GM12865 (cell line): ENCODE results near the gene POLA1.

Source experiments
- DNase-seq: peaks from one replicate; pipeline ENCODE4 v3.0.0; 2010; ENCODE audit warnings: low read depth
- H3K4me3 ChIP-seq: 2 replicates; pipeline ENCODE4 v1.5.1; 2011; ENCODE audit warnings: mild to moderate bottlenecking, low read depth, low read length, control low read depth
- TF ChIP-seq, protein P1 (sequence below): IDR thresholded peaks from 2 replicates; pipeline ENCODE4 v1.5.1; 2011; ENCODE audit warnings: low read length, control low read depth, low read depth, inconsistent platforms; ENCODE audit not compliant: insufficient read depth; ENCODE audit errors: missing control alignments

Gene POLA1

DNA sequence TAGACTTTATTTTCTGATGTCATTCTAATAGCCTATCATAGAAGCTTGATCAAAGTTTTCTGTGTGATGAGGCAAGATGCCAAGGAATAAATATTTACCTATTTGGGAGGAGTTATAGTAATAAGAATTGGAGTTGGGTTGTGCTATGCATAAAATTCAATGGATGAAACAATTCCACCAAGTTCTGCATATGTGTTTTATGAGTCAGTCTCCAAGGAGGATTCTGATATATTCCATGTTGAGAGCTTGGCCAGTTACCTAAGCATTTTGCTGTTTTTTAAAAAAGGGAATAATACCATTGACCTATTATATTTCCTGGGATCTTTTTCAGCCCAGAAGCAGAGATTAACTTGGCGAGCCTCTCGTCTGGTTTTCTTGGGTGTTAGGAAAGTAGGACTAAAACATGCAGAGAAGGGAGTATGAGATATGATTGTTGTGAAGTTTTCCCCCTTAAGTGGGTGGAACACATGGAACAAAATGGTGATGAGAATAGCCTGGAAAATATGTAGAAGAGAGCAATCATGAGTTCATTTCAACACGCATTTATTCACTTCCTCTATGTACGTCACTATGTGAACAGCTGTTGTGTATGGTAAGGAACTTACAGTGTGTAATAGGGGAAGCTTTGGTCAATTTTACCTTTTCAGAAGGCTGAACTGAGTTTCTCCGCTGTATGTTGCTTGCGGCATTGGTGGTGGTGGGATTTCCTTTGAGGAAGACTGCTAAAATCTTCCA lies 39.2 kb downstream of the POLA1 start:
- TF ChIP-seq, protein P1, sequence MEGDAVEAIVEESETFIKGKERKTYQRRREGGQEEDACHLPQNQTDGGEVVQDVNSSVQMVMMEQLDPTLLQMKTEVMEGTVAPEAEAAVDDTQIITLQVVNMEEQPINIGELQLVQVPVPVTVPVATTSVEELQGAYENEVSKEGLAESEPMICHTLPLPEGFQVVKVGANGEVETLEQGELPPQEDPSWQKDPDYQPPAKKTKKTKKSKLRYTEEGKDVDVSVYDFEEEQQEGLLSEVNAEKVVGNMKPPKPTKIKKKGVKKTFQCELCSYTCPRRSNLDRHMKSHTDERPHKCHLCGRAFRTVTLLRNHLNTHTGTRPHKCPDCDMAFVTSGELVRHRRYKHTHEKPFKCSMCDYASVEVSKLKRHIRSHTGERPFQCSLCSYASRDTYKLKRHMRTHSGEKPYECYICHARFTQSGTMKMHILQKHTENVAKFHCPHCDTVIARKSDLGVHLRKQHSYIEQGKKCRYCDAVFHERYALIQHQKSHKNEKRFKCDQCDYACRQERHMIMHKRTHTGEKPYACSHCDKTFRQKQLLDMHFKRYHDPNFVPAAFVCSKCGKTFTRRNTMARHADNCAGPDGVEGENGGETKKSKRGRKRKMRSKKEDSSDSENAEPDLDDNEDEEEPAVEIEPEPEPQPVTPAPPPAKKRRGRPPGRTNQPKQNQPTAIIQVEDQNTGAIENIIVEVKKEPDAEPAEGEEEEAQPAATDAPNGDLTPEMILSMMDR: no peak
- no peak for DNase-seq
- H3K4me3 ChIP-seq: no peak overlapping the region

DNA sequence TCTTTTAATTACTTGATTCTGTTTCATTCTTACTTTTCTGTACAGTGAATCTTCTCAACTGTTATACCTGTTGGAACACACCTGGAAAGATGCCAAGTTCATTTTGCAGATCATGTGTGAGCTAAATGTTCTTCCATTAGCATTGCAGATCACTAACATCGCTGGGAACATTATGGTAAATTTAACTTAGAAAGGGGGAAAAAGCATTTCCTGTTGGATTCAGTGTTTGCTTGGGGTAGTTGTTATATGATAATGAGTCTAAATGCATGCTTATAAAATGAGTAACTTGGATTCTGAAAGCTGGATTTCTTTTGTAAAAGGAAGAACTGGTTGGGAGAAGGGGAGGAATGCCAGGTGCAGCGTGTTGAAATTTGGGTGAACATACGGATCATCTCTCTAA lies 47.6 kb downstream of the POLA1 start:
- DNase-seq: no peak
- no peak overlapping the region for H3K4me3 ChIP-seq
- TF ChIP-seq, protein P1: no peak

- H3K4me3 ChIP-seq: no peak overlapping the region
- no peak for DNase-seq
- TF ChIP-seq, protein P1: no peak
Measured at GRCh38 chrX:24748196-24748595, 54.5 kb downstream of the POLA1 start.

DNA sequence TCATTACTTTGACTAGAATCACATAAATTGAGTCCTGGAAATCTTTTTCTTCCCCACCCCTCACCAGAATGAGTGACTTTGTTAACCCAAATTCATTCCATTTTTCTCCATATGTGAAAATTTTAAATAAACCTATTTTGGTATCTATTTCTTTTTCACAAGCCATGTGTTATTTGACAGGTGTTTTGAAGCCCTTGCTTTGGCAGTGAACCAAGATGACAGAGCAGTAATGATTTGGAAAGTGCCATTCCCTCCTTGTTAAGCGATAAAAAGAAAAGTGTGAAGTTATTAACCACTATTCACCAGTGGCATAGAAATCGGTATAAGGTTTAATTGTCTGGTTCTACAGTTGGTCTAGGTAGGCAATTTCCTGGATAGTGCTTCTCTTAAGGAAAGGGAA lies 66.1 kb downstream of the POLA1 start:
- TF ChIP-seq, protein P1: no peak
- H3K4me3 ChIP-seq: no peak overlapping the region
- DNase-seq: no peak

GRCh38 chrX:24760363-24761000 lies 66.8 kb downstream of the POLA1 start:
- DNase-seq: no peak

GRCh38 chrX:24761306-24761705 lies 67.6 kb downstream of the POLA1 start:
- TF ChIP-seq, protein P1: no peak
- H3K4me3 ChIP-seq: no peak overlapping the region
- DNase-seq: no peak

More at GRCh38 chrX:24760363-24761000, 66.8 kb downstream of the POLA1 start:
- TF ChIP-seq, protein P1: no peak
- no peak overlapping the region for H3K4me3 ChIP-seq
